GM12878 (cell line): ENCODE results near the gene ZNF532. TPM values are rescaled to one million over a fixed set of nuclear protein-coding genes. Genes with fewer than 3 reads are reported as not detected.

Source experiments
- ATAC-seq: fragments of 200-7000 bp; cut with Tn5 transposase; 3 replicates; pipeline ENCODE4 v1.9.1; 2020; ENCODE audit warnings: mild to moderate bottlenecking, moderate library complexity
- BruUV-seq: library from RNA; stranded (reverse); fragments of 400-500 nt; replicated peaks from 2 replicates; lab custom pipeline; 2021; lab: Mats Ljungman, UMichigan
- CTCF ChIA-PET: fragments of 300-600 bp; sonication (Branson Sonifier 250); formaldehyde crosslinking; extraction: SDS; loops from one replicate; lab custom pipeline; 2021; ENCODE audit warnings: inconsistent platforms; lab: Yijun Ruan, JAX
- POLR2A ChIA-PET: fragments of 350-600 bp; formaldehyde crosslinking; extraction: SDS; loops from one replicate; lab custom pipeline; 2021; ENCODE audit warnings: inconsistent platforms; lab: Charles Lee
- RAD21 ChIA-PET: fragments of 300-600 bp; sonication (Branson Sonifier 250); formaldehyde crosslinking; loops from one replicate; lab custom pipeline; 2023; ENCODE audit warnings: antibody characterized with exemption; ENCODE audit not compliant: unreplicated experiment; lab: Charles Lee
- SMC1A ChIA-PET: fragments of 300-600 bp; sonication (Branson Sonifier 250); formaldehyde crosslinking; loops from one replicate; lab custom pipeline; 2023; ENCODE audit not compliant: unreplicated experiment, uncharacterized antibody; lab: Charles Lee
- DNase-seq: peaks from one replicate; pipeline ENCODE4 v3.0.0-alpha.2; 2011; ENCODE audit warnings: low read depth, low spot score
- FAIRE-seq: peaks from 3 replicates; lab custom pipeline; 2011; peaks lifted over from hg19 to GRCh38; lab: Jason Lieb, UNC
- H2AFZ ChIP-seq: 2 replicates; pipeline ENCODE4 v1.6.0; 2011; ENCODE audit warnings: low read depth, low read length, control low read depth; ENCODE audit not compliant: control insufficient read depth
- H3K27ac ChIP-seq: 2 replicates; pipeline ENCODE4 v1.5.1; 2011; ENCODE audit warnings: control low read depth; ENCODE audit not compliant: control insufficient read depth, insufficient read depth
- H3K27me3 ChIP-seq, 2 experiments: replicated peaks in 1 of 2; 2 replicates each; pipeline versions ENCODE4 v1.6.0 to v1.6.1; 2011; ENCODE audit warnings: low read length in 1 of 2; ENCODE audit not compliant: control insufficient read depth in 2 of 2, insufficient read depth in 2 of 2
- H3K36me3 ChIP-seq, 2 experiments: 2 replicates each; pipeline ENCODE4 v1.5.1; 2011; ENCODE audit warnings: low read length in 1 of 2; ENCODE audit not compliant: control insufficient read depth in 2 of 2, insufficient read depth in 2 of 2
- H3K4me1 ChIP-seq: 2 replicates; pipeline ENCODE4 v1.6.1; 2011; ENCODE audit warnings: mild to moderate bottlenecking, low read length, moderate library complexity, mixed read lengths; ENCODE audit not compliant: control insufficient read depth, insufficient read depth
- H3K4me2 ChIP-seq: 2 replicates; pipeline ENCODE4 v1.6.0; 2011; ENCODE audit warnings: control low read depth; ENCODE audit not compliant: control insufficient read depth, insufficient read depth
- H3K4me3 ChIP-seq: fragments of 200-600 bp; sonication (generic); 2 replicates; pipeline ENCODE4 v1.5.1; 2016
- H3K79me2 ChIP-seq: 2 replicates; pipeline ENCODE4 v1.6.0; 2011; ENCODE audit warnings: low read length; ENCODE audit not compliant: control insufficient read depth, insufficient read depth
- H3K9ac ChIP-seq: 2 replicates; pipeline ENCODE4 v1.8.0; 2011; ENCODE audit warnings: low read length, control low read depth, mixed read lengths; ENCODE audit not compliant: control insufficient read depth, insufficient read depth
- H3K9me3 ChIP-seq: replicated peaks from 3 replicates; pipeline ENCODE4 v1.5.1; 2011; ENCODE audit warnings: mild to moderate bottlenecking, low read length; ENCODE audit not compliant: control insufficient read depth, insufficient read depth
- H4K20me1 ChIP-seq: 2 replicates; pipeline ENCODE4 v1.6.0; 2011; ENCODE audit not compliant: control insufficient read depth, insufficient read depth
- CHD4 ChIP-seq: fragments of 200-600 bp; sonication (generic); IDR thresholded peaks from 2 replicates; pipeline ENCODE4 v1.6.1; 2016; ENCODE audit warnings: mild to moderate bottlenecking
- EED ChIP-seq: sonication (generic); IDR thresholded peaks from 2 replicates; pipeline ENCODE4 v1.6.1; 2016; ENCODE audit warnings: antibody characterized with exemption, low read depth
- HDAC2 ChIP-seq: fragments of 200-600 bp; sonication (generic); IDR thresholded peaks from 2 replicates; pipeline ENCODE4 v1.6.1; 2017
- PAX5 ChIP-seq: IDR thresholded peaks from 2 replicates; pipeline ENCODE4 v1.6.1; 2011; ENCODE audit warnings: low read depth, low read length, borderline replicate concordance
- RBBP5 ChIP-seq: fragments of 200-600 bp; sonication (generic); conservative IDR thresholded peaks from 2 replicates; pipeline ENCODE4 v1.6.1; 2016
- RUNX3 ChIP-seq: IDR thresholded peaks from 2 replicates; pipeline ENCODE4 v1.6.1; 2012; ENCODE audit warnings: low read length, inconsistent platforms
- SUZ12 ChIP-seq: fragments of 200-600 bp; sonication (generic); IDR thresholded peaks from one replicate; pipeline ENCODE4 v1.6.1; 2018; ENCODE audit warnings: antibody characterized with exemption, mild to moderate bottlenecking; ENCODE audit not compliant: unreplicated experiment
- WGBS: methylation state at CpG from one replicate; pipeline ENCODE4 v1.1.6; 2016; ENCODE audit warnings: low lambda C conversion rate; ENCODE audit not compliant: insufficient replicate concordance, insufficient coverage; ENCODE audit errors: missing lambda C conversion rate; 5-methylcytosine and 5-hydroxymethylcytosine counted together
- in situ Hi-C: fragments of 300-500 bp; cut with MboI; formaldehyde crosslinking; loops from 9 replicates; pipeline ENCODE4 v1.14.3; 2018; ENCODE audit warnings: mixed read lengths
- intact Hi-C: fragments of 100-400 bp; cut with micrococcal nuclease; formaldehyde crosslinking; loops from one replicate; pipeline ENCODE4 v1.14.2; 2022; ENCODE audit not compliant: unreplicated experiment
- polyA plus RNA-seq, 11 experiments: library from polyadenylated mRNA; depleted of rRNA in 4 of 11; unstranded in 6 of 11; stranded (reverse) in 5 of 11; fragments of >200 nt; fragmentation: Nextera tagmentation in 4 of 11; fragmentation: Illumina TruSeq in 1 of 11; extraction: Ambion mirVana in 4 of 11; extraction: Trizol in 1 of 11; gene quantifications; 1 replicate in 1 of 11; 2 replicates in 10 of 11; pipeline versions ENCODE4 v1.2.1 to v1.2.3, GENCODE V29; 2011 to 2016; ENCODE audit warnings: inconsistent platforms in 2 of 11, missing spikeins in 2 of 11, low read depth in 1 of 11
- total RNA-seq, 4 experiments: library from RNA; depleted of rRNA in 3 of 4; stranded (reverse); fragments of >200 nt in 3 of 4; fragmentation: Illumina TruSeq in 1 of 4; extraction: Trizol in 1 of 4; gene quantifications; 2 replicates each; pipeline versions ENCODE4 v1.2.1 to v1.2.3, GENCODE V29; 2013 to 2021

ZNF532 gene
- total and polyA plus RNA-seq, 10 of the 15 experiments (the other 5 are each of a cell fraction or from before 2014, with no cell fraction given), result 0.44 to 3.4 (median 1.4) TPM

DNA sequence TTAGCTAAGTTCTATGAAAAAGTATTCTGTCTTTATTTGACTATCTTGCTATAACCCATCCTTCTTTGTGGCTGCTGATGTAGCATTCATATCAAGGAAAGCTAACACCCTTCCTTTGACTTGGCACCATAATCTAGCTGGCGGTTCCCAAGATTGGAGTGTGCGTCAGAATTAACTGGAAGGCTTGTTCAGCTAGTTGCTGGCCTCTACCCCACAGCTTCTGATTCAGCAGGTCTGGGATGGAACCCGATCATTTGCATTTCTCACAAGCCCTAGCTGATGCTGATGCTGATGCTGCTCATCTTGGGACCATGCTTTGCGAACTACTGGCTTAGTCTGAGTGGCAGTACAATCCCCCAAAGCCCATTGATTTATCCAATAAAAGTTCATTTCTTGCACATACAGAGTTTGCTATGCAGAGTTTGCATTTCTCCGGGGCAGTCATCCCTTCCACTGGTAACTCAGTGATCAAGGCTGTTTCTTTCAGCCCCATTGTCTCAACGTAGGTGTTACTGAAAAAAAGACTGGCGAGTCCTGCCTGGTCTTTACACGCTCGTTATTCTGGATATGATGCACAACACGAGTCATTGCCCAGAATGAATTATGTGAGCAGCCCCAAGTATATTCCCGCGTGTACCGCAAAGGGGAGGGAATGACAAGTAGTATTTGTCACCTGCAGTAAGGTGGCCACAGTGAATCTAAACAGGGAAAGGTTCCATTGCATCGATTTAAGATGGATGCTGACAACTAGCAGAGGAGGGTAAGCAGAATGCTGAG lies 96.5 kb downstream of the ZNF532 start:
- FAIRE-seq, result no peak
- ATAC-seq, result no peak
- BruUV-seq, result no TSS peak
- peaks cover 22% of the 10 kb centered on the region for H3K4me1 ChIP-seq
- RAD21 ChIA-PET, result interaction anchor here (0.7 to 1.5 kb wide), 4 partner anchors 8 to 14 kb away, joined by 3 to 4 read pairs (median 3); no protein-coding TSS in a partner anchor
- H4K20me1 ChIP-seq, result no peaks in the 10 kb centered on the region
- intact Hi-C loops (loop anchor here (10.0 kb wide), 1 partner anchor 426 kb away; no protein-coding TSS in a partner anchor), in situ Hi-C loops (no loop called here)
- H3K4me2 ChIP-seq, result no peak overlapping the region
- POLR2A ChIA-PET, result interaction anchor here (0.5 to 1.0 kb wide), 2 partner anchors 10 to 91 kb away, joined by 3 to 4 read pairs; no protein-coding TSS in a partner anchor
- H3K27ac ChIP-seq, result no peak overlapping the region
- CTCF ChIA-PET, result interaction anchor here (0.6 to 1.6 kb wide), 9 partner anchors 10 to 1003 kb away, joined by 3 to 7 read pairs (median 3); no protein-coding TSS in a partner anchor
- no peak overlapping the region for H3K9ac ChIP-seq
- no peak overlapping the region for H2AFZ ChIP-seq
- H3K9me3 ChIP-seq, result no peaks in the 10 kb centered on the region
- H3K4me3 ChIP-seq, result no peak overlapping the region
- no peak for DNase-seq
- H3K36me3 ChIP-seq, result no peaks in the 10 kb centered on the region
- WGBS, result 17% methylated on average over 14 of the region's 14 CpGs
- no peaks in the 10 kb centered on the region for H3K27me3 ChIP-seq
- SMC1A ChIA-PET, result interaction anchor here (1.0 to 1.8 kb wide), 12 partner anchors 8 to 180 kb away, joined by 3 to 6 read pairs (median 4); no protein-coding TSS in a partner anchor
- H3K79me2 ChIP-seq, result 0 out of 2 replicates have a peak, but pooled peaks cover 4% of the 10 kb centered on the region
- no peak for TF ChIP-seq HDAC2
- TF ChIP-seq RUNX3, result peak; percentile 47; the same call in 1 of the 2 replicates

DNA sequence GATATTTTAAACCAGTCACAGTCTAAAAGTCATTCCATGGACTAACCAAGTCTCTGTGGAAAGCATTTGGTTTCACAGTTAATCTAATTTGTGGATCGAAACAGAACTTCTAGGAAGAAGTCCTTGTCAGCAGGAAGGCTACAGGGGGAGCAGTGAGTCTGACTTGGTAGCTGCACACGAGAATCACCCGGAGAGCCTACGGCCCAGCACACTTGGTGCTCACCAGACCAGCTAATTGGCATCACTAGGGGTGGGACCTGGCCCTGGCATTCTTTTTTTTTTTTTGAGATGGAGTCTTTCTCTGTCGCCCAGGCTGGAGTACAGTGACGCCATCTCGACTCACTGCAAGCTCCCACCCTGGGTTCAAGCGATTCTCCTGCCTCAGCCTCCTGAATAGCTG lies 97.7 kb downstream of the ZNF532 start:
- ChIA-PET SMC1A (interaction anchor here (1.0 kb wide), 1 partner anchor 50 kb away, joined by 3 read pairs; no protein-coding TSS in a partner anchor), POLR2A (no interaction called here), RAD21 (interaction anchor here (1.0 kb wide), 1 partner anchor 50 kb away, joined by 3 read pairs; no protein-coding TSS in a partner anchor), CTCF (interaction anchor here (0.6 to 1.3 kb wide), 2 partner anchors 12 to 181 kb away, joined by 3 to 4 read pairs; no protein-coding TSS in a partner anchor)
- in situ Hi-C loops (no loop called here), intact Hi-C loops (loop anchor here (10.0 kb wide), 1 partner anchor 428 kb away; no protein-coding TSS in a partner anchor)
- Histone ChIP-seq H3K4me2 (no peak overlapping the region), H2AFZ (no peak overlapping the region), H3K9me3 (no peaks in the 10 kb centered on the region), H3K36me3 (no peaks in the 10 kb centered on the region), H4K20me1 (no peaks in the 10 kb centered on the region), H3K79me2 (peaks cover 7% of the 10 kb centered on the region), H3K4me3 (no peak overlapping the region), H3K27ac (no peak overlapping the region), H3K9ac (no peak overlapping the region), H3K4me1 (peaks cover 27% of the 10 kb centered on the region), H3K27me3 (no peaks in the 10 kb centered on the region)
- no peak for DNase-seq
- WGBS, result 93% methylated on average over 7 of the region's 8 CpGs
- no TSS peak for BruUV-seq
- no peak for ATAC-seq
- FAIRE-seq, result no peak
- TF ChIP-seq PAX5 (no peak), CHD4 (no peak), SUZ12 (no peak), RBBP5 (no peak), EED (no peak)
